Suprapubic skin (tissue), 3 donors: ENCODE data around the gene JUP.

Source experiments
- POLR2A ChIP-seq, 2 donors: fragments of 450-650 bp; IDR thresholded peaks; one replicate each; pipeline ENCODE4 v1.6.1; 2017; ENCODE audit warnings: antibody characterized with exemption in 2 of 2, mild to moderate bottlenecking in 2 of 2, moderate library complexity in 2 of 2
- TF ChIP-seq, protein P1 (sequence below), 2 donors: fragments of 200-600 bp in 1 of 2; fragments of 450-650 bp in 1 of 2; sonication (generic) in 1 of 2; IDR thresholded peaks; one replicate each; pipeline ENCODE4 v1.5.1; 2016 to 2019; ENCODE audit warnings: antibody characterized with exemption in 2 of 2, mild to moderate bottlenecking in 1 of 2, moderate library complexity in 1 of 2

DNA sequence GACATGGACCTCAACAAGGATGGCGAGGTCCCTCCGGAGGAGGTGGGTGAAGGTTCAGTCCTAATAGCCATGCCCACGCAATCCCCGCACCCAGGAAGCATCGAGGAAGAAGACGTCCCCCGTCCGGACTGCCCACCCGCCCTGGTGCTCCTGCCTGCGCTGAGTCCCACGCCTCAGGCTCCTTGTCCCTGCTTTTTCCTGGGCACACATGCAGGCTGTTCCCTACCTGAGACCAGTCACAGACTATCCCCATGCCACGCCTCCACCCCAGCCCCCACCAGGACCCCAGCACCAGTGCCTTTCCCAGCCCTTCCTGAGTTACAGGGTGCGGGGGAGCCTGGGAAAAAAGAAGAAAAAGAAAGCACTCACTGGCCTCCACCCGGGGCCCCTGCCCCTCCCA is 35.3 kb upstream of the JUP start:
- TF ChIP-seq, protein P1, sequence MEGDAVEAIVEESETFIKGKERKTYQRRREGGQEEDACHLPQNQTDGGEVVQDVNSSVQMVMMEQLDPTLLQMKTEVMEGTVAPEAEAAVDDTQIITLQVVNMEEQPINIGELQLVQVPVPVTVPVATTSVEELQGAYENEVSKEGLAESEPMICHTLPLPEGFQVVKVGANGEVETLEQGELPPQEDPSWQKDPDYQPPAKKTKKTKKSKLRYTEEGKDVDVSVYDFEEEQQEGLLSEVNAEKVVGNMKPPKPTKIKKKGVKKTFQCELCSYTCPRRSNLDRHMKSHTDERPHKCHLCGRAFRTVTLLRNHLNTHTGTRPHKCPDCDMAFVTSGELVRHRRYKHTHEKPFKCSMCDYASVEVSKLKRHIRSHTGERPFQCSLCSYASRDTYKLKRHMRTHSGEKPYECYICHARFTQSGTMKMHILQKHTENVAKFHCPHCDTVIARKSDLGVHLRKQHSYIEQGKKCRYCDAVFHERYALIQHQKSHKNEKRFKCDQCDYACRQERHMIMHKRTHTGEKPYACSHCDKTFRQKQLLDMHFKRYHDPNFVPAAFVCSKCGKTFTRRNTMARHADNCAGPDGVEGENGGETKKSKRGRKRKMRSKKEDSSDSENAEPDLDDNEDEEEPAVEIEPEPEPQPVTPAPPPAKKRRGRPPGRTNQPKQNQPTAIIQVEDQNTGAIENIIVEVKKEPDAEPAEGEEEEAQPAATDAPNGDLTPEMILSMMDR (IDR thresholded peaks at IDR 0.05) = no peak
- no peak for TF ChIP-seq POLR2A (IDR thresholded peaks at IDR 0.05)
